Activated CD4-positive, alpha-beta T cell treated with anti-CD3 and anti-CD28 coated beads for 1 hour (primary cell): ENCODE results near the gene ARHGEF28.

Experiments used
- DNase-seq: peaks from one replicate; pipeline ENCODE4 v3.0.0-alpha.2; 2020

Gene ARHGEF28

DNA sequence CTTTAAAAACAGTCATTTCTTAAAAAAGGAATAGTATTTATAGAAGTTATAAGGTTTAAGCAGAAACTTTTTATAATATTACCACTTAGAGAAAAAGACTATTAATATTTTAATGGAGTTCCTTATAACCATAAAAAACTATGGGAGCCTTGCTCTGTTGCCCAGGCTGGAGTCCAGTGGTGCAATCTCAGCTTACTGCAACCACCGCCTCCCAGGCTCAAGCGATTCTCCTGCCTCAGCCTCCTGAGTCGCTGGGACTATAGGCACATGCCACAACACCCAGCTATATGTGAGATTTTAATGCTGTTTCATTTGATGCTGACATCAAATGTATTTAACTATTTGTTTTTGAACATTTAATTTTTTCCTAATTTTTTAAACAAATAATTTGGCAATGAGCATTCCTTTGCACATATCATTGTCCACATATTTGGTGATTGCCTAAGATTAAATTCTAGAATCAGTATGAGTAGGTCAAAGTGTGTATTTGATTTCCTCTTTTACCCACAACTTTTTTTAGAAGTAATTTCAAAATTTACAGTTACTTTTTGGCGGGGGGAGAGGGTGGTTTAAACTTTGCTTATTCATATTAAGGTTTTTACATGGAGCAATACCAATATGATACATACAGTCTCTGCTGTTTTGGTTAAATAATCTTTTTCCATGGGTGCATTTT, 235.5 kb downstream of the ARHGEF28 start:
- no peak for DNase-seq

DNA sequence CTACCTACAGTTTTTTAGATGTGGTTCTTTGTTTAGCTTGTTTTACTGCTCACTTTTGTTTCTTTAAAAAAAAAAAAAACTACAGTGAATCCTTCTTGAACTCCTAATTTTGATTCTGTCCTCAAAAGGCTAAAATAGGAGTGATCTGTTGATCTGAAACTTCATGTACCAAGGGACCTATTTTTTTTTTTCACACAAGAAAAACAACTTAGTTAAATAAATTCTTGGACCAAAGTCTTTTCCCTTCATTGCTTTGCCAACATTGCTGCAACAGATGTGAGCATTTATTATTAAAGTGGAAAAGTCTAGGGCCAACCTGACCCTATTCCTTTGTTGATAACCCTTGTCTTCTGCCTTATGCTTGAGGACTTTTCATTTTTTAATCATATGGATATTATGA, 236.8 kb downstream of the ARHGEF28 start:
- DNase-seq: no peak

- DNase-seq: no peak
These were observed 237.9 kb downstream of the ARHGEF28 start for GRCh38 chr5:73863876-73864275.

DNA sequence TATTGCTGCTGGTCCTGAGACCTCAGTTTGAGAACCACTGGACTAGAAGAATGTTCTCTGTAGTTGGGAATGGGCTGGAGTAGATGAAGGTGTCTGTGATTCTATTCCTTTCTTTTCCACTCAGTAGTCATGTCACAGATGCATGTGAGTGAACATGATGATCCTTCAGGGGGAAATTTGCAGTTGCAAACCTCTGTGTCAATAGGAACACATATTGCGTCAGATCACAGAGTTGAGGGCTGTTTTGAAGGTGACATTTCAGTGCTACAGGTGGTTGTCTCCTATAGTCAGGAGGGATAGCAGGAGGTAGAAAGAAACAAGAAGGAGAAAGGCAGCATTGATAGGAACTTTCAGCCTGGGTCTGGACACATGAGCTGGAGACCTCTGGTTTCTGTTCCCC, 239.3 kb downstream of the ARHGEF28 start:
- DNase-seq: no peak

GRCh38 chr5:73867345-73868335, 241.6 kb downstream of the ARHGEF28 start:
- no peak for DNase-seq

DNA sequence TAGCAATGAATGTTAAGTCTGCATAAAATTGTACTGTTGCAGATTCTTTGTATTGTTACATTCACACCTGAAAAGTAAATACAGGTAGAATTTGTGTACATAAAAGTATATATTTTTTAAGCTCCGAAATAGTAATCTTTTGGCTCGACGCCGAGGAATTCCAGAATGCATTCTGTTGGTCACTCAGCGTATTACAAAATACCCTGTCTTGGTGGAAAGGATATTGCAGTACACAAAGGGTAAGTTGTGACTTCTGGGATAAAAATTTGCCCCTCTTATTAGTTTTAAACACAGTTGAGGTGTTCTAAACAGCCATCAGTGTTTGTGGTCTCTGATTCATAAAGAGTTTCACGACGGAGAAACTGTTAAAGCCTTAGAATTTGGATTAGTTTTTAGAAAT, 257.6 kb downstream of the ARHGEF28 start:
- no peak for DNase-seq

DNA sequence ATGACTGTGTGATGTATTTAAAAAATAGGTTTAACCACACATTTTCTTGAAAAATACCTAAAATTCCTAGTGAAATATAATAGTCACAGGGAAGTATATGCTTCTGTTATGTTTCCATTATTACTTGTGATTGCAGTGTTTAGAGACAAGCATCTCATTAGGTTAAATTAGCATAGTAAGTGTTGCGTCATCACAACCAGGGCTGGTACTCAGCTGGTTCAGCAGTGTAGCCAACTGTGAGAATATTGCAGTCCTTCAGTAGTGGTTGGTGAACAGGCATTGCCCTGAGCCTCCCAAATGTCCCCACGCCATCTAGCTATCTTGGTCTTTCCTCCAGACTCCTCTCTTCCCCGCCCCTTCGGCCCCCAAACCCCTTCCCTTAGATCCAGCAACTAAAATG, 261.7 kb downstream of the ARHGEF28 start:
- DNase-seq: no peak

DNA sequence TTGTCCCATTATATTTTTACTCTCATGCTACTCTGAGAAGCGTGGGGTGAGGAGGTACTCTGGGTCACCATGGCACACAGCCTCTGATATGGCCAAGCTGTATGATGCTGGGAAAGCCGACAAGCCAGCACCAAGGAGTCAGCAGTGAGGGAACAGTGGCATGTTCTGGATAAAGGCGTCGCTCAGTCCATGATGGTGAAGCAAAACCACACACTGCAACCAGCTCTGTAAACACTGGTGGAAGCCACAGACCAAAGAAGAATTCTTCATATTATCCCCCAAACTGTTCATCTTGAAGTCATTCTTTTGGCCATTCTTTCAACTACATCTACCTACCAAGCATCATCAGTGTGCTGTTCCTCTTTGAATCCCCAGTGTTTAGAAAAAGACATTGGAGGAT, 264.6 kb downstream of the ARHGEF28 start:
- DNase-seq: no peak

GRCh38 chr5:73892218-73892617, 266.2 kb downstream of the ARHGEF28 start:
- DNase-seq: no peak

- no peak for DNase-seq
These were observed 266.8 kb downstream of the ARHGEF28 start for GRCh38 chr5:73892806-73893205.

- DNase-seq: no peak
These were observed 267.8 kb downstream of the ARHGEF28 start for GRCh38 chr5:73893813-73894212.

DNA sequence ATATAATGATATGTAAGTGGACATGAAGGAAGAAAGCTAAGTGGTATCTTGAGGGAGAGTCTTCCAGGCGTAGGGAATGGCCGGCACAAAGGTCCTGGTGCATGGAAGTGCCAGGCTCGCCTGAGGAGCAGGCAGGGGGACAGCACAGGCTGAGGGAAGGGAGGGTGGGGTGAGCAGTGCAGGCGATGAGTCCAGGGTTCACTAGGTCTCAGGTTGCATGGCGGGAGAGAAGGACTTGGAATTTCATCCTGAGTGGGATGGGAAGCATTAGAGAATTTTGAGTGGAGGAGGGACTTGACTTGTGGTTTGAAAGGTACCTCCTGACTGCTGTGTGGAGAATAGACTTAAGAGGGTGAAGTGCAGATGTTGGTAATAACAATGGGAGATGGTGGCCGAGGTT, 268.9 kb downstream of the ARHGEF28 start:
- DNase-seq: no peak

DNA sequence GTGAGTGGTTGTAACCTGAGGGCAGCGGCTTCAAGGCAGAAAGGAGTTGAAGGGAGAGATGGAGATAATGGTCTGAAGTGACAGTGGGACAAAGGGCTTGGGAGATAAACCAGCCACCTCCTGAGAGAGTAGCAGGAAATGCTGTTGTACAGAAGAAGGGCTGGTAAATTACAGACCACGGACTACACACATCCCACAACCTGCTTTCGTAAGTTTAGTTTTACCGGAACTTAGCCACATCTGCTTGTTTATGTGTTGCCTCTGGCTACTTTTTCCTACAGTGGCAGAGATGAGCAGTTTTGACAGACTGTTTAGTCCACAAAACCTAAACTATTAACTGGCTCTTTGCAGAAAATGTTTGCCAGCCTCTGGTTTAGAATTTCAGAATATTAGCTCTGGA, 269.5 kb downstream of the ARHGEF28 start:
- no peak for DNase-seq

GRCh38 chr5:73896097-73896496, 270.1 kb downstream of the ARHGEF28 start:
- DNase-seq: no peak

DNA sequence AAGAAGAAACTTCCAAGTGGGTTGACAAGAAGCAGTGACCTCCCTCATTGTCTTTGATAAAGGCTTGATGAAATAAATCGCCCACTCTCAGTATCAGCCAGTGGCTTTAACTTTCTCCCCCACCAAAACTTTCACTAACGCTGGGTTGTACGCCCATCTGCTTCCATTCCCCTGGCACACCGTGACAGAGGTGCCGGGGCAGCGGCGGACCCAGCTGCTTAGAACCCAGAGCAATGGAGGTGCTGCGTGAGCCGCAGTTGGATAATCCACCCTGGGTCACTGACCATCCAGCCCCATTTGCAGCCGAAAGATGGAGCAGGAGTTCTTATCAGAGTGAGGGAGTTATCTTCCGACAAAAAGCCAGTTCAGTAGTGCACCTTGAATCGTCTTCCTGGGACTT, 270.7 kb downstream of the ARHGEF28 start:
- no peak for DNase-seq

DNA sequence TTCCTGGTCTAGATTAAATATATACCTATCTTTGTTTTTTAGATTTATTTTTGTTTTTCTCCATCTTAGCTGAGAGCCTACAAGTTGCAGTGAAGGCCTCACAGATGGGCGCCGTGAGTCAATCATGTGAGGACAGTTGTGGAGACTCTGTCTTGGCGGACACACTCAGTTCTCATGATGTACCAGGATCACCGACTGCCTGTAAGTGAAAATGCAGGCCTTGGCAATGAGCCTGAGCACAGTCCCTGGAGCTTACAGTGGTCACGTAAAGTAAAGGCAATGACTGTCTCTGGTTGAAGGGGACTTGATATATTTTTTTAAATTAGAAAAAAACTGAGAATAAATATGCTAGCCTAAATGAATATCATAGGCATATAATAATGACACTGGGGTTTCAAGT, 271.9 kb downstream of the ARHGEF28 start:
- no peak for DNase-seq

DNA sequence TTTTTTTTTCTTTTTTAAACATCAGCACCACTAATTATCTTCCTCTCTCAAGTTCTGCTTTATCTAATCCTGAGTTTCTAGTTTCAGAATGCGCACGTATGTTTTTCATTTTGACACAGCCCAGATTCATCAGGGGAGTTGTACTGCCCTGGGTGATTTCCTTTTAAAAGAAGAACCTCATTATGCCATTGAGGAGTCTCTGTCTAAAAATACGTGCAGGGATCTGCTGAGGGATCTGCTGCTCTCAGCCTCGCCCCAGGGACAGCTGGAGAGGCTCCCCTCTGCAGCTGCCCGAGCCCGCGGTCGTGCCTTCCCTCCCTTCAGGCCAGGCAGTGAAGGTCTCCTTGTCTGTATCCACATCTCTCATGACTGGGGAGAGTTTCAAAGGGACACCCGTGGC, 273.1 kb downstream of the ARHGEF28 start:
- DNase-seq: no peak

DNA sequence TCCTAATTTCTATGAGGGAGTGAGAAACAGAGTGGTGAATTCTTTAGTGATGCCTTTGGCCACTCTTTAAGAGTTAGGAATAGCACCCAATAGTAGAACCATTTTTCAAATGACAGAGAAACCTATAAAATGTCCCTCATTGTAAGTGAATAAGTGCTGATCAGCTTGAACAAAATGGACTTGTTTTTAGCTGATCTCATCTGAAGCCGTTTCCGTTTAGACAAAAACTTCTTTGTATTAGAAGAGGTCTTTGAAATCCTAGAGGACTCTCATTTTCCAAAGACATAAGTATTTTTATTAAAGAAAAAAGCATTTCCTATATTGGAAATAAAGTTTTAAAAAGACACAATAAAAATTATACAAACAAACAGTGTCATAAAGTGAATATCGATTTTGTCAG, 273.9 kb downstream of the ARHGEF28 start:
- no peak for DNase-seq

DNA sequence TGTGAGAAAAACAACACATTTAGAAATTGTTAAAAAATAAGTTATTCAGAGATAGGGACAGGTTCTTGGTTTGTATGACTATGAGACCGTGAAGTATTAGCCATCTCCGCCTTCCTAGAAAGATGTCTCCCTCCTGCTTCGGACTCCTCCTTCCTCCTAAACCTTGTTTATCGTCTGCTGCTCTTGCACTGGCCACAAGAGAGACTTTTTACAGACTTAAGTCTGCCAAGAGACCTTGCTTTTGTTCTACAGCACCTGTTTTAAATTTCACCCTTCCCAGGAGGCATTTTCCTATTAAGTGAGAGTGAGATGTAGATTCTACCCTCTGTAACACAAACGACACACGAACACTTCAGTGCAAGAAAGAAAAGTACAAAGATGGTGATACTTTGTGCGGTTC, 274.6 kb downstream of the ARHGEF28 start:
- no peak for DNase-seq

GRCh38 chr5:73901043-73901442, 275.0 kb downstream of the ARHGEF28 start:
- no peak for DNase-seq

DNA sequence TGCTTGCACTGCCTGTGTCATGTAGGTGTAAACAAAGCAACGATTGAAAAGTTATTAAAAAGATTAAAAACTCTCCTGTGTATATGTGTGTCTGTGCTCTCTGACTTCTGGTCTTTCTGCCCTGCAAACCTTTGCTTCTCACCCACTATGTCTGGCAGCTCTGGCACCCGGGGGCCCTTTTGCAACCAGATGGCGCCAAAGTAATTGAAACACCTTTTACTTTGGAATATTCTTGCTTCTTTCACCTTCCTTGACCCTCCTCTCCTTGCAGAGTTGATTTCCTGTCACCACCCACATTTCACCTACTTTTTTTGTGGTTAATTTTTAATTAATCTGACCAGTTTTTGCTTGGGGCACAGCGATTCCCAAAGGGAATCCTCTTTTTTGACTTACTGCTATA, 275.5 kb downstream of the ARHGEF28 start:
- DNase-seq: no peak

DNA sequence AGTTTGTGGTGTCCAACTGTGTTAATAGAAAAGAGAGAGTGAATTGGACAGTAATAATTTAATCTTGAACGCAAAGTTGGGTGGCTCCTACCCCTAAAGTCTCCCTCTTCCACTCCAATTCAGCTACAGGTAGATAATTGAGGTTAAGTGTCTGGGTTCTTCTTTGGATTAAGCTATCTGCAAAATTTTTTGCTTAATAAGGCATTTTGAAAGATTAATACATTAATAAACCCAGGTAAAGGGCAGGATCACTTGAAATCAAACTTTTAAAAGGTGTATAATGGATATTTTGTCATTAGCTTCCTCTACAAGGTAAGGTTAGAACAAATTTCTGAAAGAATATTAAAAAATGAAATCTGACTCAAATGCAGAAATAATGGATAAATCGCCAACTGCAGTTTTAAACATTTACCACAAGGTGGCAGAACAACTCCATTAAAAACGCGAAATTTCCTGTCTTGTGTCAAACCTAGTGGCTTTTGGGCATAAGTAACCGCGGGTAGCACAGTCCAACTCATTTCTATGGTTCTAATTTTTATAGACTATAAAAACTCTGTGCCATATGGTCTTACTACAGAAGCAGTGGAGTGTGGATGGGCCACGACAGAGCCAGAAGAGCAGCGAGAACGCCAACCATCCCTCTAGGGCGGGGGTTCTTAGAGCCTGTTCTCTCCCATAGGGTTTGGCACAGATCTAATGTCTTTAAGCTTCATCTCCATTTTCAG, 276.5 kb downstream of the ARHGEF28 start:
- no peak for DNase-seq

DNA sequence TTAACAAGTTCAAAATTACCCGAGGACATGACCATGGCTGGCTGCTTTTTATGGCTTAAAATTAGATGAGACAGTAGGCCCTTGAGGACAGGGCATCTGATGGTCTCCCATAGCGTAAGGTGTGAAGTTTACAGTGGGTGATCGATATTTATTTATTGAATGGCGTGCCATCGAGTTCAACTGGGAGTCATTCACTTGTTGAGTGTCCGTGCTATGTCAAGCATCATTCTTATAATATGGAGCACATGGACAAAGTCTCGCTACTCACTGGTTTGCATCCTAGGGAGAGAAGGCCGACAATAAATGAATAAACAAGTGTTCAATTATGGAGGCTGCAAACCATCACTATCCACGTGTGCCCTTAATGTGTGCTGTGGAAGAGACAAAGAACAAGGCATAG, 277.2 kb downstream of the ARHGEF28 start:
- DNase-seq: no peak

DNA sequence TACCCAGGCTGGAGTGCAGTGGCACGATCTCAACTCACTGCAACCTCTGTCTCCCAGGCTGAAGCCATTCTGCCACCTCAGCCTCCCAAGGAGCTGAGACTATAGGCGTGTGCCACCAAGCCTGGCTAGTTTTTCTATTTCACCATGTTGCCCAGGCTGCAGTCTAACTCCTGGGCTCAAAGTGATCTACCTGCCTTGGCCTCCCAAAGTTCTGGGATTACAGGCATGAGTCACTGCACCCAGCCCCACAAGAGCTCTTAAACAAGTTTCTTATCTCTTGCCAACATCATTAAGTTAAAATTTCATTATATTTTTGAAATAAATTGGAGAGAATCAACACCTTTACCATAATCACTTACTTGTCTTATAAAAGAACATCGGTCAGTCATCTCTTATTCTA, 280.3 kb downstream of the ARHGEF28 start:
- no peak for DNase-seq
